IPS DF 19.7 (cell line): ENCODE results near the gene FAM216B.
"Not testable (repeated sequence)": the region's sequence is repeated elsewhere in the genome, so short reads cannot be mapped to it uniquely, and the experiment has no call there.

Source experiments
- DNase-seq: peaks from one replicate; pipeline ENCODE4 v3.0.0-alpha.2; 2013; ENCODE audit warnings: low read depth, low spot score

Gene FAM216B

DNA sequence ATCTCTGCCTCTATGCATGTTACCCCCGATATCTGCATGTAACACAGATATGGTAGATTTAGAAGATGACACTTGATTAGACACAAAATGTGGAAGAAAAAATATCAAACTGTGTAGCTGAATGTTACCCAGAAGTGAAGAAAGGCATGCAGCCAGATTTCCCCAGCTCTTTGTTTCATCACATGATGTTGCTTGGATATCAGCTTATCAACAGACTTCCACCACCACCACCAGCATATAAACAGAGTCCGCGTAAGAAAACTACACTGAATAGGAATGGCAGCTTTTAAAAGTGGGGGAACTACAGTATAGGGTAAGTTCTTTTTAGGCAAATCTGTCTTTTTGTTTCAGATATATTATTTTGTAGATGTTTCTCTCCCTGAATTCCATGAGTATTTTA lies at the start of gene FAM216B:
FAM216B (plus strand) TSS at position 233 of the 400 bp plus-strand sequence. CDS start 2,484 bp downstream, outside the sequence.
- DNase-seq: no peak

DNA sequence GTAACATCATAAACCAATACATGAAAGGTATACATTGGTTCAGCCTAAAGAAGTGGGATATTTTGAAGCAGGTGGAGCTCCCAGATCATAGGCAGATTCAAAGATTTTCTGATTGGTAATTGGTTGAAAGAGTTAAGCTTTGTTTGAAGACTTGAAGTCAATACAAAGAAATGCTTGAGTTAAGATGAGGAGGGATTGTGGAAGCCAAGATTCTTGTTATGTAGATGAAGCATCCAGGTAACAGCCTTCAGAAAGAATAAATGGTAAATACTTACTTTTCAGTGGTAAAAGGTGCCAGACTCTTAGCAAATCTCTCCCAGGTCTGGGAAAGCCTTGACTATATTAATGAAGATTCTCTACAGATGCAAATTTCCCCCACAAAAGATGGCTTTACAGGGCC lies 49.3 kb upstream of the FAM216B start:
- DNase-seq: peak; percentile 23

DNA sequence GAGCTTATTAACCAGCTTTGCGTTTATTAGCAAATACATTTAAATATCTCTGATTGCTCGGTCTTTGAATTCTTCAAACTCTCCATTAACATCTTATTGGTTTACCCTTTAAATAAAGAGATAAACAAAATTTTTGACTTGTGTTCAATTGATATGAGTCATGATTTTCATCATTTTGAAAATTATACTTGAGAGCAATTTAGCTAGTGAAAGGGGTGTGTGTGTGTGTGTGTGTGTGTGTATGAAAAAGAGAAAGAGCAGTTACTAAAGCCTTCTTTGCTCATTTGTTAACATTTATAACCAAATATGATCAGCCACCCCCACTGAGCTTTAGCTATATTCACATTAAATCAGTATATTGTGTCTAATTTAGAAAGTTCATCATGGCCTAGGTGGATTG lies 48.3 kb upstream of the FAM216B start:
- no peak for DNase-seq

DNA sequence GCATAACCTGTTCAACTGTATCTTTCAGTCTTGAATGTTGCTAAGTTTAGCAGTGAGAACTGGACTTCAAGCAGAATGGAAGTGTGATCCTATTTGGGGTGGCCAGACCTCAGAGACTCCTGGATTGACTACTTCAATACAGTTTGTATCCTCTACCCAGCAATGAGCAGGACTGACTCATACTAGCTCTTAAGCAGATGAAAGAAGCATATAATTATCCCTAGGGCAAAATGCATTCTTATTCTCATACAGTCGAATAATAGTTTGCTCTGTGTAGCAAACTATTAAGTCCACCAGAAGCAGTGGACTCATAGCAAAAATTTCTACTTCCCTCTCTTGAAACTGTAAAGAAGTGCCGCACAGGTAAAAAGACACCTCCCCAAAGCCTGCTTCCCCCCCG lies 46.4 kb upstream of the FAM216B start:
- DNase-seq: no peak

DNA sequence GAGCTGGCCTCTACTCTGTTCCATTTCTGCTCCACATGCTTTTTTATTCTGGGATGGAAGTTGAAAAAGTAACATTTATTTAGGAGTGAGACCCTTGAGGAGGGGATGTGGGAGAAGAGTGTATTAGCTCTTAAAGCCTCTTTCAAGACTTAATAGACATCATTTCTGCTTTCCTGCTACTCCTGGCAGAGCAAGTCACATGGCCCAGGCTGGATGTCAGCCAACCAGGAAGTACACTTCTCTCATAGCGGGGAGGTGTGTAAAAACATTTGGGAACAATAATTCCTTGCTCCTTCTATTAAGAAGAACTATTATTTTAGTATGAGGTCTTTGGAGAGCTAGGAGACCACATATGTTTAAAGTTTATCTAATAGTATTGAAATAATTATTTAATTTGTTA lies 40.6 kb upstream of the FAM216B start:
- no peak for DNase-seq

DNA sequence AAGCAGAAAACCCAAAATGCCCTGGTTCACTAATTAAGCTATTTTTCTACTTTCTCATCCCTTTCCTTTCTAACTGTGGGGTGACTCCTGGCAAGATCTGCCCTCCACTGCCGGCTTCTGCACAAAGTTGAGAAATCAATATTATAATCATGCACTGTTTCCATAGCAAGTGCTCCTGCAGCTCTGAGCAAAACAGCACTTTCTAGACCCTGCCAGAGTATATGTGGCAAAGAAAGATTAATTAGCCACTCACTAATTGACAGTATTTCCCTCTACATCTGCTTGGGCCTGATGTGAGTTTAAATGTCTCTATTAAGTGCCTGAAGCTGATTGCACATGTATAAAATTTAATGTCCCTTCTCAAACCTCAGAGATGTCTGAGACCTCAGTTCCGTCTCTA lies 39.5 kb upstream of the FAM216B start:
- DNase-seq: no peak

DNA sequence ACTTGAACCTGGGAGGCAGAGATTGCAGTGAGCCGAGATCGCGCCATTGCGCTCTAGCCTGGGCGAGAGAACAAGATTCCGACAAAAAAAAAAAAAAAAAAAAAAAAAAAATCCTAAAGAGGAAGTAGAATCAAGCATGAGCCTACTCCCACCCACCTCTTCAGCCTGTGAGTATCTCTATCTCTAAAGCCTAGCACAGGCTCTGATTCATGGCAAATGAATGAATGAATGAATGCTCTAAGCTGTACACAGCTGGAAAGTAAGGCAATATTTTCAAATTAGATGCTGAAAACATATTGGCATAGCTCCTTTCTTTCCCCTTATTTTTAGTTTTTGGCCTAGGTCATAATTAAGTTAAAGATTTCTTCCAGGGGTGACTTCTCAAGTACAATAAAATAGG lies 35.7 kb upstream of the FAM216B start:
- DNase-seq: no peak

DNA sequence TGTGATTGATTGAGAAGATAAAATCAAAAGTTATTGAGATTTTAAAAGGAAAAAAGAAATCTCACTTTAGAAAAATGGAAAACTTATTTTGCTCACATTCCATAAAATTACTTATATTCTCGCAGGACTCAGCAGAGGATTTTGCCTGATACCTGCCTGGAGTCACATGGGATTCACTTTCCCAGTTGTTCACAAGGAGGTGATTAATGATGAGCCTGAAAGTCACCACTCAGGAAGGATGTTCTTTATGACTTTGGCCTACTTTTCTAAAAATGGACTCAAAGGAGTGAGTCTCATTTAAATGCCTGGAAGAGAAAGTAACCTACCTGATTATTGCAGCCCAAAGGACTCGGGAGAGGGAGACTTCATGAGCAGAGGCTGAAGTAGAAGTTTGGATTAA lies 34.5 kb upstream of the FAM216B start:
- DNase-seq: no peak

DNA sequence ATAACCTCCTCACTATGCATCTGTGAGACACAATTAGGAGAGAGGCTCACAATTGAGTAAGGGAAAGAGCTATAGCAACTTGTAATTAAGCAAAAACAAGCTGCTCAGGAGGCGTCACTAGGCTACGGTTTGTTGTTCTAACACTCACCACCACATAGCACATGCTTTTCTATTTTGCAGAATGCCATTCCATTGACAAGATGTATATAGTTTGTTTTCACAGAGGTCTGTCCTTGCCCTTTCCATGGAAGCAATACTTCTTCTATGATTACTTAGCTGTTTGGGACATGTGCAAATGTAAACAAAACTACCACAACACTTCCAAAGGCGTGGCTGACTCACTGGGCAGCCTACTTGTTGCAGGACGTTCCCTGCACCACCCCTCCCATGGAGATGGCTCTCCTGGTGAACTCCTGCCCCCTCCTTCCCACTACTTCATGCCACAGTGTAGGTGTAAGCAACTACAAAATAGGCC lies 33.9 kb upstream of the FAM216B start:
- no peak for DNase-seq

DNA sequence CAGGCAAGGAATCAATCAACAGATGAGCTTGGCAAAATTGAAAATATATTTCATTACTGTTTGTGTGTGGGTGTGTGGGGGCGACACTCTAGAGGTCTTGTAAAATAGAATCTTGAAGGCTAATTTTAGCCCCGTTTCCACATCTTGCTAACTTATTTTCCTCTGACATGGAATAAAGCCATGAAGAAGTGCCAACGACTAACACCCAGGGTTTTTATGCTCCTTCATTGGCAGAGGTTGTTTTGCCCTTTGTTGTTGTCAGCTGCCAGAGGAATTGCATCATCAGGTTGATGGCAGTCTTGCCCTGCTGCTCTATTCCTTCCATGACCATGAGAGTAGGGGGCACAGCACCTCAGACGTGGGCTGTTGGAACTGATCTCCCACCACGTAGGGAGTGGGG lies 30.6 kb upstream of the FAM216B start:
- no peak for DNase-seq

DNA sequence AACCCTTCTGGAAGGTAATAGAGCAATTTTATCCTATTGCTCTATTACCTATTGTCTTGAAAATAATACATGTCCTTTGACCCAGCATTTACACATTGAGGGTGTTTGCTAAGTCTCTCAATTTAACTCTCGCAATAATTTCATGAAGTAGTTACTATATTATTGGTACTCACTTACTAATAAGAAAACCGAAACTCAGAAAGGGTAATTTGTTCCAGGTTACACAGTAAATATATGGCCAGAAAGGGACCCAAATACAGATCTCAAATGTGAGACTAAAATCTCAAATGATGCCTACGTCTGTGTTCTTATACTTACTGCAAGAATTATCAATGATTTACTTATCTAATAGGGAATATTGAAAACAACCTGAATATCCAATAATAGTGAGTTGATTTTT lies 29.7 kb upstream of the FAM216B start:
- no peak for DNase-seq

DNA sequence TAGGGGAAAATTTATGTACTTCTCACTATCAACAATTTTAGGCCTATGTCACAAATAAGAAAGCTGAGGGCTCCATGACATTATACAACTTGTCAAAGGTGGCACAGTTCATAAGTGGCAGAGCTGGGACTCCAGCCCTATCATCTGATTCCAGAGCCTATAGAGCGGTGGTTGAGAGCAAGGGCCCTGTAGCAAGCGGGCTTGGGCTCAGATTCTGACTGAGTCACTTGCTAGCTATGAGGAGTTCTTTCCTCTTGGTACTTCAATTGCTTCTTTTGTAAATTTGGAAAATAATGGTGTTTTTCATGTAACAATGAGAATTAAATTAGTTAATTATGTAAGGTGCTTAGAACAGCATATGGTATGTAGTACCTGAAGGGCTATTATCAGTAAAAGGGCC lies 28.7 kb upstream of the FAM216B start:
- no peak for DNase-seq

DNA sequence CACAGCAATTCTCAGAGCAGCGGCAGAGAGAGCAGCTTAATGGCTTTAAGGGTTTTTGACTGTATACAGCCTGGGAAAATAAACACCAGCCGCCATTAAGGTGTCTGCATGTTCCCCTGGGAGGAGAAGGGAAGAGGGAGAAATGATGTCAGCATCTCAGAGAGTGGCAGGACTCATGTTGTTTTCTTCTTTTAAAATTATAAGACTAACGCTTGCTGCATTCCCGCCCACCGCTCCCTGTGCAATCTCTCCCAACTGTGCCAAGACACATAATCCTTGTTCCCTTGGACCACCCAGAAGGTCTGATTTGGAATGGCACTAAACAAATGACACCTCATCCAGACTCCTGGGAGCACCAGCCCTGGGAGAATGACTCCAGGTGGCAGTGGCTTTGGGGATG lies 27.7 kb upstream of the FAM216B start:
- DNase-seq: no peak

DNA sequence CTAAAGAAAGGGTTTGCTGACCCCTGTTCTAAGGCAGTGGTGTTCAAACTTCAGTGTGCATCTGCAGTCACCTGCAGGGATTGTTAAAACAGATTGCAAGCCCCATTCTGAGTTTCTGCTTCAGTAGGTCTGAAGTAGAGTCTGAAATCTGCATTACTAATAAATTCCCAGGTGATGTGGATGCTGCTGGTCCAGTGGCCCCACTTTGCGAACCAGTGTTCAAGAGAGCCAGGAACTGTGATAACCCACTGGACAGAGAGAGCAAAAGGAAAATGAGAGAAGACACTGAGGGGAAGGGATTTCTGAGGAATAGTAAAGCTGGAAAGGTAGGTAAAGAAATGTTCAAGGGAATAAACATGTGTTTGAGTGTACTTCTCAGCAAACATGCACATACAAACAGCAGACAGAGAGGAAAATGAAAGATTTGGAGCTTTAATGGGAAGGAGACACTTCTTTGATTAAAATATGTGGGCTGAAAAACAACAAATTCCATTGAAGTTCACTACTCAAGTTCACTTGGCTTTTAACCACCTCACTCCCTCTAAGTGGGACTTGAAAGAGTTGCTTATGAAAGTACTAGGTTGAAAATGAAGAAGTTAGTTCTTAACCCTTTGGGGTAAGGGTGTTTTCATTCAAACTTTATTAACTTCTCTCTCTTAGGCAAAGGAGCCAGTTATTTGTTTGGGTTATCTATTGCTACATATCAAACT lies 26.4 kb upstream of the FAM216B start:
- DNase-seq: no peak

DNA sequence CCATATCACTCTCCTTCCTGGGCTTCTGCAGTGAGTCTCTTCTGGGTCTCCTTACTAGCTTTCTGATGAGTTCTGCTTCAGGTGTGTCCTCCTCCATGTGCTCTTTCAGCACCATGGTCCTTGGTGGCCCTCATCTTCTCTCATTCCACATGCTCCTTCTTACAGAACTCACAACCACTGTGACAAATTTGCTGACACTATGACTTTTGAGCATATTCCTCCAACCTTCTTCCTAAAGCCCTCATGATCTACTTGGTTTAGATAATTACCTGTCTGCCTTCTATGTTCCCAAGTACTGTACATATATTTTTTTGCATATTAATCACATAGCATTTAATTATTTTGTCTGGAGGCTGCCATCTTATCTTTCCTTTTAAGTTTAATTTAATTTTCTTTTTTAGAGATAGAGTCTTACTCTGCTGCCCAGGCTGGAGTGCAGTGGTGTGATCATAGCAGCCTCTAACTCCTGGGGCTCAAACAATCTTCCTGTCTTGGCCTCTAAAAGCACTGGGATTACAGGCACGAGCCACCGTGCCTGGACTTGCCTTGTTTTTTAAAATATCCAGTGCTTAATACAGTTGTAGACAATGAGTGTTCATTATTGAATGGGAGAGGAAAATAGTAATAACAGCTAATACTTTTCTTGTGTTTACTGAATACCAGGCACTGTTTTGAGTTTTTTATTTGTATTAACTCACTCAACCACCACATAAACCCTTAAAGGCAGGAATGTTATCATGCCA lies 23.5 kb upstream of the FAM216B start:
- no peak for DNase-seq

DNA sequence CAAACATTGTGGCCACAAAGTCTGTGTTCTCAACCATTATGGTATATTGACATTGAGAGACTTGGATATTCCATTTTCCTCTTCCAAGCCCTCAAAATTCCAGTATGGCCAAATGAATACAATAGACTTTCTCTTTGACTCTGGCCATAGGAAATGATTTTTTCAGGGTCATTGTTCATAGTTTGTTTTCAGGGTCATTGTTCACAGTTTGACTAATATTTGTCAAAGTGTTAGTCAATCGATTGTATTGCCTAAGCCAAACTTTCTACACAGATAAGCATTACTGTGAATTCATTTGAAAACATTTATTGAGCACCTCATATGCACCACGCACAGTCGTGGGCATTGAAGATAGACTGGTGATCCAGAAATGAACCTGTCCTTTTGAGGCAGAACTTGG lies 22.9 kb upstream of the FAM216B start:
- no peak for DNase-seq

DNA sequence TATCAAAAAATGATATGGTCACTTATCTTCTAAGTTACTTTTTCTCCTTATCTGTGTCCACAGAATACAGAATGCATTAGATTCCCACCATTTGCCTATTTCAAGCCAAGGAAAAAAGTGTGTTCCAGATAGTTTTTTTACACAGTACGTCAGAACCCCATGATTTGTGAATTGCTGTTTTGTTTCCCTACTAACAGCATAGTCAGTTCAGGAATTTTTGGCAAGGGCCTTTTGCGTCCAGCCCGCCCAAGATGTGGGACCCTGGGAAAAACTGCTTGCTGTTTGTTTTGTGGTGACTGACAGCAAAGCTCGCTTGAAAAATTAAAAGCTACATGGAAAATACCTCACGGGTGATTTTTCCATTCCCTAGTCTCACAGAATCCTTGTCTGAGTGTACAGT lies 20.4 kb upstream of the FAM216B start:
- no peak for DNase-seq

DNA sequence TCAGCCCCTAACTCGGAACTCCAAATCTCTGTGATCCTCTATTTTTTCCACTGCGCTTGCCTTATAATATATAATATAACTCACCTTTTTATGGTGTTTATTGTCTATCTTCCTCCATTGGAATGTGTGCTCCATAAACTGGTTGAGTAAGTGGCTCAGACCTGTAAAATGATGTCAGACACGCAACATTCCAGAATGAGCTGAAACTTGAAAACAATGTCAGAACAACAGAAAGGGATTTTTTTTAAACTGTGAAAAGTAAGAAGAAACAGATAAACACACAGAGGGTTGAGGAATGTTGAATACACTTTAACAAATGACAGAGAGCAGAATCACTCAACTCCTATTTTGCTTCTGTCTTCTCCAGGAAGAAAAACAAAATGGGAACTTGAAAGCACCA lies 19.1 kb upstream of the FAM216B start:
- no peak for DNase-seq

DNA sequence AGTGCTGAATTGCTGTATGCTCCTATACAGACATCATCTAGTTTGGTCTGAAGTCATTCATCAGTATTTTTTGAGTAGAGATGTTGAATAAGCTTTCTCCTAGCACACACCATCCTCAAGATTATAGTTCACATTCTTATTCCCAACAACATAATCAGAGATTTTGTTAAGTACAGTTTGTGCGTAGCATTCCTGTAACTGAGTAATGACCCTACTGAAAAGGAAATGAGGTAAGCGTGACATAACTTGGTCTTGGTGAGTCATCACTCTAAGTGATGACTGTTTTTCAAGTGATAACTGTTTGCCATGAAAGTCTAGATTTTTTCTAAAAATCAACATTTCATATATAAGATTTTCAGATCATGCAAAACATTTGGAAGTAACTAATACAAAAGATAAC lies 18.5 kb upstream of the FAM216B start:
- DNase-seq: no peak

DNA sequence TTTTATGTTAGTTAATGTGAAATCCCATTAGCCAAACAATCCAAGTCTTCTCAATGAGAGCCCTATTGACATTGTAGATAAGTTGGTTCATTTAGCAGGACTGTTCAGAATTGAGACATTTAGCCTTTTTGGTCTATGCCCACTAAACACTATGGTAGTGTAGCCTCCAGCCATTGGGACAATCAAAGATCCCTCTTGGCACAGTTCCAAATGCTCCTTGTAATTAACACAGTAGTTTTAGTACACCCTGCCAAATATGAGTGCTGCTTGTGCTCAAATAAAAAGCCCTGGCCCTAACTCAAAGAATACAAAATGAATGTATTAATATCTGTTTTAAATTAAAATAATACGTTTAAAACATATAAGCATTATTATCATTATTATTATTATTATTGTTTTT lies 15.4 kb upstream of the FAM216B start:
- DNase-seq: no peak

DNA sequence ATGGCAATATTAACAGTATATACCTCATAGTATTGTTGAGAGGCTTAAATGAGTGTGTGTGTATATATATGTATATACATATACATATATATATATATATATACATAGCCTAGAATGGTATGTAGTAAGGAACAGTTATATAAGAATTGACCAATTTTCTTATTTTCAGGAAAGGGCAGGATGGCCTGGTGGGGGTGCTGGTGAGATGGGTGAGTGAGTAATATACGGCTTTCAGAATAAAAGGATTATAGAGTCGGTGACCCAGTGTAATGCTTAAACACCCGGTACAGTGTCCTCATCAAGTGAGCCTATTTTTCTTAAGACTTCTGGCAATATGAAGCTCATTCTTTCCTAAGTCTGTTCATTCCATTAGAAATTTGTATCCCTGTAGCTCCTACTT lies 11.7 kb upstream of the FAM216B start:
- no peak for DNase-seq

DNA sequence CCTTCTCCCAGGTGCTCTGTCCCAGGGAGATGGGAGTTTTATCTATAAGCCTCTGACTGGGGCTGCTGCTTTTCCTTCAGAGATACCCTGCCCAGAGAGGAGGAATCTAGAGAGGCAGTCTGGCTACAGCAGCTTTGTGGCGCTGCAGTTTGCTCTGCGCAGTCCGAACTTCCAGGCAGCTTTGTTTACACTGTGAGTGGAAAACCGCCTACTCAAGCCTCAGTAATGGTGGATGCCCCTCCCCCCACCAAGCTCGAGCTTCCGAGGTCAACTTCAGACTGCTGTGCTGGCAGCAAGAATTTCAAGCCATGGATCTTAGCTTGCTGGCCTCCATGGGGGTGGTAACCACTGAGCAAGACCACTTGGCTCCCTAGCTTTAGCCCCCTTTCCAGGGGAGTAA lies 4.8 kb upstream of the FAM216B start:
- DNase-seq: not testable (repeated sequence)

DNA sequence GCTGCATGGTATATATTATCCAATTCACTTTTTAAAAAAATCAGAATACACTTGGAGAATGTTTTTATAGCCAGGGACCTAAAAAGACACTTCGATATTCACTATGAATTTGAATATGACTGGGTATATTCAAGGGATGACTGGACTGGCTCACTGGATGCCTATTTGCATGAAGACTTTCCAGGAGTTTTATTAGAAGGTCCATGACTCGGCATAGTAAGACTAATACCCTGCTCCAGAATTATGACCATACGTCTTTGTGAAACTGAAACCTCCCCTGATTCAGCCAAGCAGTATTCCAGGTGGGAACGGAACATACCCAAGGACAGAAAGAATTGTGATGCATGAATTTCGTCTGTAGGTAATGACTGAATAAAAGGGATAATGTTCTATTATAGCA lies 3.9 kb upstream of the FAM216B start:
- no peak for DNase-seq
